ENCODE data around the gene MYPN.

MYPN gene

GRCh38 chr10:68092512-68092911, 16.8 kb upstream of the MYPN start:
- DNase-seq: no peak

- DNase-seq: no peak
Measured at GRCh38 chr10:68095153-68095552, 14.1 kb upstream of the MYPN start.

GRCh38 chr10:68096913-68097516, 12.3 kb upstream of the MYPN start:
- DNase-seq: no peak

- no peak for DNase-seq
Measured at GRCh38 chr10:68099736-68100135, 9.6 kb upstream of the MYPN start.

GRCh38 chr10:68101066-68101465, 8.2 kb upstream of the MYPN start:
- no peak for DNase-seq

GRCh38 chr10:68103261-68103878, 5.9 kb upstream of the MYPN start:
- DNase-seq: no peak

- no peak for DNase-seq
Measured at GRCh38 chr10:68103901-68104300, 5.4 kb upstream of the MYPN start.

- DNase-seq: no peak
Measured at GRCh38 chr10:68105820-68106219, 3.5 kb upstream of the MYPN start.

- DNase-seq: no peak
Measured at GRCh38 chr10:68106656-68107055, 2.6 kb upstream of the MYPN start.

GRCh38 chr10:68107651-68108050, 1.6 kb upstream of the MYPN start:
- no peak for DNase-seq

- DNase-seq: no peak
Measured at GRCh38 chr10:68108051-68108450, 1.2 kb upstream of the MYPN start.

- no peak for DNase-seq
Measured at GRCh38 chr10:68108653-68109052, 635 bp upstream of the MYPN start.

GRCh38 chr10:68110027-68110426, 739 bp downstream of the MYPN start:
- no peak for DNase-seq

GRCh38 chr10:68111584-68111983, 2.3 kb downstream of the MYPN start:
- DNase-seq: no peak

GRCh38 chr10:68112837-68113236, 3.5 kb downstream of the MYPN start:
- no peak for DNase-seq

- no peak for DNase-seq
Measured at GRCh38 chr10:68118657-68119056, 9.4 kb downstream of the MYPN start.

- DNase-seq: no peak
Measured at GRCh38 chr10:68121020-68121743, 11.9 kb downstream of the MYPN start.

- DNase-seq: no peak
Measured at GRCh38 chr10:68121852-68122251, 12.6 kb downstream of the MYPN start.

GRCh38 chr10:68124718-68125117, 15.4 kb downstream of the MYPN start:
- DNase-seq: no peak

- no peak for DNase-seq
Measured at GRCh38 chr10:68125772-68126171, 16.5 kb downstream of the MYPN start.

GRCh38 chr10:68128015-68128414, 18.7 kb downstream of the MYPN start:
- no peak for DNase-seq

- DNase-seq: no peak
Measured at GRCh38 chr10:68132391-68132790, 23.1 kb downstream of the MYPN start.

GRCh38 chr10:68133523-68133922, 24.2 kb downstream of the MYPN start:
- no peak for DNase-seq

- no peak for DNase-seq
Measured at GRCh38 chr10:68135362-68135761, 26.1 kb downstream of the MYPN start.

All from CD4-positive, alpha-beta T cell treated with Interleukin-17A for 1 hour (primary cell).